Esophagus muscularis mucosa (tissue), 3 donors: ENCODE data around the gene SH3D19.

Source experiments
- CTCF ChIP-seq, 3 experiments: fragments of 200-600 bp in 2 of 3; fragments of 450-650 bp in 1 of 3; sonication (generic) in 2 of 3; IDR thresholded peaks; one replicate each; pipeline ENCODE4 v1.5.1; 2017 to 2019; ENCODE audit warnings: antibody characterized with exemption in 3 of 3, mild to moderate bottlenecking in 2 of 3, moderate library complexity in 1 of 3
- POLR2A ChIP-seq: fragments of 450-650 bp; IDR thresholded peaks from one replicate; pipeline ENCODE4 v1.6.1; 2017; ENCODE audit warnings: antibody characterized with exemption, moderate library complexity, mild to moderate bottlenecking, low read depth

DNA sequence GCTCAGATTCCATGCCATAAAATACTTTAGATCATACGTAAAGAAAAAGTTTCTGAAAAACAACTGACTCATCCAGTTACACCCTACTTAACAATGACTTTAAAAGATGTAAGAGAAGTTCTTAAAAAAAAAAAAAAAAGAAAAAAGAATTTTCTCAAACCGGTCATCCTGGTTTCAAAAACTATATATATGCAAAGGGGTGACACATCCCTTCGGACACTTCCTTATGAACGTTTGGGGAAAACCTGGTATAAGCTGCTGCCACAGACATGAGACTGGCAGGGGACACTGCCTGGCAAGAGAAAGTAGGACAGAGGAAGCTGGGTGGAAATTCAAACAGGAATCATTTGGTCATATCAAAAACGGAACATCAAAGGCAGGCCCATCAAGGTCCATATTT, 129.6 kb downstream of the SH3D19 start:
- no peak for TF ChIP-seq CTCF (IDR thresholded peaks at IDR 0.05)
- no peak for TF ChIP-seq POLR2A
